GM12878 (cell line): ENCODE measurements around the gene ITGA1. TPM values are rescaled to one million over a fixed set of nuclear protein-coding genes. Genes with fewer than 3 reads are reported as not detected.

Experiments used
- ATAC-seq: fragments of 200-7000 bp; cut with Tn5 transposase; 3 replicates; pipeline ENCODE4 v1.9.1; 2020; ENCODE audit warnings: mild to moderate bottlenecking, moderate library complexity
- BruUV-seq: library from RNA; stranded (reverse); fragments of 400-500 nt; replicated peaks from 2 replicates; lab custom pipeline; 2021; lab: Mats Ljungman, UMichigan
- CTCF ChIA-PET: fragments of 300-600 bp; sonication (Branson Sonifier 250); formaldehyde crosslinking; extraction: SDS; loops from one replicate; lab custom pipeline; 2021; ENCODE audit warnings: inconsistent platforms; lab: Yijun Ruan, JAX
- POLR2A ChIA-PET: fragments of 350-600 bp; formaldehyde crosslinking; extraction: SDS; loops from one replicate; lab custom pipeline; 2021; ENCODE audit warnings: inconsistent platforms; lab: Charles Lee
- RAD21 ChIA-PET: fragments of 300-600 bp; sonication (Branson Sonifier 250); formaldehyde crosslinking; loops from one replicate; lab custom pipeline; 2023; ENCODE audit warnings: antibody characterized with exemption; ENCODE audit not compliant: unreplicated experiment; lab: Charles Lee
- SMC1A ChIA-PET: fragments of 300-600 bp; sonication (Branson Sonifier 250); formaldehyde crosslinking; loops from one replicate; lab custom pipeline; 2023; ENCODE audit not compliant: unreplicated experiment, uncharacterized antibody; lab: Charles Lee
- DNase-seq: peaks from one replicate; pipeline ENCODE4 v3.0.0-alpha.2; 2011; ENCODE audit warnings: low read depth, low spot score
- FAIRE-seq: peaks from 3 replicates; lab custom pipeline; 2011; peaks lifted over from hg19 to GRCh38; lab: Jason Lieb, UNC
- H2AFZ ChIP-seq: 2 replicates; pipeline ENCODE4 v1.6.0; 2011; ENCODE audit warnings: low read depth, low read length, control low read depth; ENCODE audit not compliant: control insufficient read depth
- H3K27ac ChIP-seq: 2 replicates; pipeline ENCODE4 v1.5.1; 2011; ENCODE audit warnings: control low read depth; ENCODE audit not compliant: control insufficient read depth, insufficient read depth
- H3K27me3 ChIP-seq, 2 experiments: replicated peaks in 1 of 2; 2 replicates each; pipeline versions ENCODE4 v1.6.0 to v1.6.1; 2011; ENCODE audit warnings: low read length in 1 of 2; ENCODE audit not compliant: control insufficient read depth in 2 of 2, insufficient read depth in 2 of 2
- H3K36me3 ChIP-seq, 2 experiments: 2 replicates each; pipeline ENCODE4 v1.5.1; 2011; ENCODE audit warnings: low read length in 1 of 2; ENCODE audit not compliant: control insufficient read depth in 2 of 2, insufficient read depth in 2 of 2
- H3K4me1 ChIP-seq: 2 replicates; pipeline ENCODE4 v1.6.1; 2011; ENCODE audit warnings: mild to moderate bottlenecking, low read length, moderate library complexity, mixed read lengths; ENCODE audit not compliant: control insufficient read depth, insufficient read depth
- H3K4me2 ChIP-seq: 2 replicates; pipeline ENCODE4 v1.6.0; 2011; ENCODE audit warnings: control low read depth; ENCODE audit not compliant: control insufficient read depth, insufficient read depth
- H3K4me3 ChIP-seq: fragments of 200-600 bp; sonication (generic); 2 replicates; pipeline ENCODE4 v1.5.1; 2016
- H3K79me2 ChIP-seq: 2 replicates; pipeline ENCODE4 v1.6.0; 2011; ENCODE audit warnings: low read length; ENCODE audit not compliant: control insufficient read depth, insufficient read depth
- H3K9ac ChIP-seq: 2 replicates; pipeline ENCODE4 v1.8.0; 2011; ENCODE audit warnings: low read length, control low read depth, mixed read lengths; ENCODE audit not compliant: control insufficient read depth, insufficient read depth
- H3K9me3 ChIP-seq: replicated peaks from 3 replicates; pipeline ENCODE4 v1.5.1; 2011; ENCODE audit warnings: mild to moderate bottlenecking, low read length; ENCODE audit not compliant: control insufficient read depth, insufficient read depth
- H4K20me1 ChIP-seq: 2 replicates; pipeline ENCODE4 v1.6.0; 2011; ENCODE audit not compliant: control insufficient read depth, insufficient read depth
- ATF2 ChIP-seq: IDR thresholded peaks from 2 replicates; pipeline ENCODE4 v1.6.1; 2012; ENCODE audit warnings: low read length, inconsistent platforms
- BCL3 ChIP-seq: IDR thresholded peaks from 2 replicates; pipeline ENCODE4 v1.6.1; 2011; ENCODE audit warnings: borderline replicate concordance, low read depth, mild to moderate bottlenecking, moderate library complexity, low read length; ENCODE audit not compliant: insufficient read depth, poor library complexity, severe bottlenecking
- BMI1 ChIP-seq: fragments of 450-650 bp; IDR thresholded peaks from 2 replicates; pipeline ENCODE4 v1.6.1; 2016; ENCODE audit warnings: mild to moderate bottlenecking, moderate library complexity, borderline replicate concordance
- CBFB ChIP-seq: IDR thresholded peaks from 2 replicates; pipeline ENCODE4 v1.6.1; 2016; ENCODE audit warnings: antibody characterized with exemption, low read depth
- CHD1 ChIP-seq: IDR thresholded peaks from 2 replicates; pipeline ENCODE4 v1.6.1; 2012; ENCODE audit warnings: low read depth, low read length, improper control_type of control experiment
- IRF3 ChIP-seq: fragments of 450-650 bp; IDR thresholded peaks from 2 replicates; pipeline ENCODE4 v1.6.1; 2014; ENCODE audit warnings: mild to moderate bottlenecking
- MAX ChIP-seq: IDR thresholded peaks from 2 replicates; pipeline ENCODE4 v1.6.1; 2012; ENCODE audit warnings: low read depth, low read length, improper control_type of control experiment
- MEF2A ChIP-seq: IDR thresholded peaks from 2 replicates; pipeline ENCODE4 v1.6.1; 2011; ENCODE audit warnings: low read depth, mild to moderate bottlenecking, low read length, moderate library complexity; ENCODE audit not compliant: insufficient read depth
- TCF7 ChIP-seq: IDR thresholded peaks from 2 replicates; pipeline ENCODE4 v1.6.1; 2014; ENCODE audit warnings: antibody characterized with exemption, borderline replicate concordance
- ZBTB40 ChIP-seq: fragments of 450-650 bp; IDR thresholded peaks from 2 replicates; pipeline ENCODE4 v1.6.1; 2016; ENCODE audit warnings: mild to moderate bottlenecking, moderate library complexity, borderline replicate concordance
- ZZZ3 ChIP-seq: IDR thresholded peaks from 2 replicates; pipeline ENCODE4 v1.6.1; 2011; ENCODE audit warnings: low read depth; ENCODE audit not compliant: control insufficient read depth, insufficient read length
- WGBS: methylation state at CpG from one replicate; pipeline ENCODE4 v1.1.6; 2016; ENCODE audit warnings: low lambda C conversion rate; ENCODE audit not compliant: insufficient replicate concordance, insufficient coverage; ENCODE audit errors: missing lambda C conversion rate; 5-methylcytosine and 5-hydroxymethylcytosine counted together
- in situ Hi-C: fragments of 300-500 bp; cut with MboI; formaldehyde crosslinking; loops from 9 replicates; pipeline ENCODE4 v1.14.3; 2018; ENCODE audit warnings: mixed read lengths
- intact Hi-C: fragments of 100-400 bp; cut with micrococcal nuclease; formaldehyde crosslinking; loops from one replicate; pipeline ENCODE4 v1.14.2; 2022; ENCODE audit not compliant: unreplicated experiment
- polyA plus RNA-seq, 11 experiments: library from polyadenylated mRNA; depleted of rRNA in 4 of 11; unstranded in 6 of 11; stranded (reverse) in 5 of 11; fragments of >200 nt; fragmentation: Nextera tagmentation in 4 of 11; fragmentation: Illumina TruSeq in 1 of 11; extraction: Ambion mirVana in 4 of 11; extraction: Trizol in 1 of 11; gene quantifications; 1 replicate in 1 of 11; 2 replicates in 10 of 11; pipeline versions ENCODE4 v1.2.1 to v1.2.3, GENCODE V29; 2011 to 2016; ENCODE audit warnings: inconsistent platforms in 2 of 11, missing spikeins in 2 of 11, low read depth in 1 of 11
- total RNA-seq, 4 experiments: library from RNA; depleted of rRNA in 3 of 4; stranded (reverse); fragments of >200 nt in 3 of 4; fragmentation: Illumina TruSeq in 1 of 4; extraction: Trizol in 1 of 4; gene quantifications; 2 replicates each; pipeline versions ENCODE4 v1.2.1 to v1.2.3, GENCODE V29; 2013 to 2021

The ITGA1 gene
- total and polyA plus RNA-seq, 10 of the 15 experiments (the other 5 are each of a cell fraction or from before 2014, with no cell fraction given): 0.02 to 0.56 (median 0.19) TPM

GRCh38 chr5:52995095-52995494 is 207.4 kb downstream of the ITGA1 start (continued):
- TF ChIP-seq ZBTB40: no peak
- no peak for TF ChIP-seq MEF2A
- TF ChIP-seq BMI1: no peak
- TF ChIP-seq ZZZ3: no peak
- TF ChIP-seq, all 136 proteins: peak for 0

- POLR2A ChIA-PET: no interaction called here
- Histone ChIP-seq H3K4me2 (no peak overlapping the region), H3K27ac (no peak overlapping the region), H3K79me2 (no peaks in the 10 kb centered on the region), H4K20me1 (no peaks in the 10 kb centered on the region), H3K4me3 (no peak overlapping the region), H3K9ac (no peak overlapping the region), H3K4me1 (no peaks in the 10 kb centered on the region), H3K9me3 (no peaks in the 10 kb centered on the region), H3K36me3 (no peaks in the 10 kb centered on the region), H2AFZ (no peak overlapping the region), H3K27me3 (peaks cover 0 to 3% of the 10 kb centered on the region in 2 experiments; a peak in 1 of 4 replicates)
- no TSS peak for BruUV-seq
- SMC1A ChIA-PET: no interaction called here
- intact Hi-C loops (no loop called here), in situ Hi-C loops (no loop called here)
- FAIRE-seq (no peak), DNase-seq (no peak), ATAC-seq (no peak)
- CTCF ChIA-PET: no interaction called here
- WGBS: 77% methylated on average over 1 of the region's 1 CpG
- RAD21 ChIA-PET: no interaction called here
- TF ChIP-seq TCF7 (no peak), IRF3 (no peak), MAX (no peak), BCL3 (no peak), ATF2 (no peak), CBFB (no peak), CHD1 (no peak)
These were observed 208.2 kb downstream of the ITGA1 start for GRCh38 chr5:52995914-52996313.
